Retinal pigment epithelial cell (primary cell): ENCODE data around the gene CX3CR1.

Experiments used
- DNase-seq: peaks from one replicate; pipeline ENCODE4 v3.0.0-alpha.2; 2010; ENCODE audit warnings: low read depth
- H3K4me3 ChIP-seq: 2 replicates; pipeline ENCODE4 v1.5.1; 2011; ENCODE audit warnings: mild to moderate bottlenecking, low read length, control low read depth, moderate library complexity
- CTCF ChIP-seq: conservative IDR thresholded peaks from 2 replicates; pipeline ENCODE4 v1.5.1; 2011; ENCODE audit warnings: low read depth, low read length, control low read depth, inconsistent platforms

Gene CX3CR1

GRCh38 chr3:39267631-39268548 lies 11.9 kb downstream of the CX3CR1 start:
- TF ChIP-seq CTCF = no peak
- H3K4me3 ChIP-seq = no peak overlapping the region
- DNase-seq = no peak

GRCh38 chr3:39264053-39264452 lies 15.8 kb downstream of the CX3CR1 start:
- TF ChIP-seq CTCF = no peak
- DNase-seq = no peak

DNA sequence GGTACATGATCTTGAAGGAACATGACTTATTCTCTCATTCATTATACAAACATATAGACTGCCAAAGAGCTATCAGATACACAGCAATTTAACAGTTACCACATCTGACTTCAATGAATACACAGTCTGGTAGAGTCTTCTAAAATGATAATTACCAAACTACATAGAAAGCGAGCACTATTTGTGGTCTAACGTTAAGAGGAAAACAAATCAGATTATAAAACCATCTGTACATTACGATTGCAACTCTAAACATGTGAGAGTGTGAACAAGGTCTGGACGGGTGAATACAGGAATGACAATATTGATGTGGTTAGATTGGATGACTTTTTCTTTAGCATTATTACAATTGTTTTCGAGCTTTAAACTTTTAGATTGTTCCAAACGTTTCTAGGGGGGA lies 16.3 kb downstream of the CX3CR1 start:
- TF ChIP-seq CTCF = no peak
- no peak for DNase-seq
- no peak overlapping the region for H3K4me3 ChIP-seq

More at GRCh38 chr3:39264053-39264452, 15.8 kb downstream of the CX3CR1 start:
- no peak overlapping the region for H3K4me3 ChIP-seq

- no peak overlapping the region for H3K4me3 ChIP-seq
- no peak for TF ChIP-seq CTCF
- no peak for DNase-seq
These were observed 17.0 kb downstream of the CX3CR1 start for GRCh38 chr3:39262846-39263245.

- no peak overlapping the region for H3K4me3 ChIP-seq
- no peak for DNase-seq
- no peak for TF ChIP-seq CTCF
These were observed 18.1 kb downstream of the CX3CR1 start for GRCh38 chr3:39261726-39262125.

GRCh38 chr3:39260957-39261356 lies 18.9 kb downstream of the CX3CR1 start:
- peak; percentile 22 for DNase-seq
- no peak overlapping the region for H3K4me3 ChIP-seq
- TF ChIP-seq CTCF = peak; percentile 22

DNA sequence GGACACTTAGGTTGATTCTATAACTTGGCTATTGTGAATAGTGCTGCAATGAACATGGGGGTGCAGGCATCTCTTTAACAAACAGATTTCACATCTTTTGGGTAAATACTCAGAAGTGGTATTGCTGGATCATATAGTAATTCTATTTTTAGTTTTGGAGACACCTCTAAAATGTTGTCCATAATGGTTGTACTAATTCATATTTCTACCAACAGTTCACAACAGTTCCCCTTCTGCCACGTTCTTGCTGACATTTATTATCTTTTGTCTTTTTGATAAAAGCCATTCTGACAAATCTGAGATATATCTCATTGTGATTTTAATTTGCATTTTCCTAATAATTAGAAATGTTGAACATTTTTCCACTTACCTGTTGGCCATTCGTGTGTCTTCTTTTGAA lies 19.5 kb downstream of the CX3CR1 start:
- no peak for TF ChIP-seq CTCF
- H3K4me3 ChIP-seq = no peak overlapping the region
- no peak for DNase-seq
